Loucy (cell line): ENCODE measurements around the gene CERS5.

ENCODE experiments used
- H2AFZ ChIP-seq: fragments of 200-600 bp; sonication (generic); 2 replicates; pipeline ENCODE4 v1.6.0; 2016; ENCODE audit warnings: antibody characterized with exemption, mild to moderate bottlenecking, low read length, moderate library complexity
- H3F3A ChIP-seq: fragments of 200-600 bp; 2 replicates; pipeline ENCODE4 v1.6.0; 2016; ENCODE audit warnings: antibody characterized with exemption, low read depth, mild to moderate bottlenecking
- H3K27me3 ChIP-seq: fragments of 200-600 bp; sonication (generic); 2 replicates; pipeline ENCODE4 v1.6.1; 2014; ENCODE audit warnings: low read length, mild to moderate bottlenecking; ENCODE audit not compliant: insufficient read depth, poor library complexity, severe bottlenecking
- H3K36me3 ChIP-seq: fragments of 200-600 bp; sonication (generic); 2 replicates; pipeline ENCODE4 v1.6.1; 2016; ENCODE audit warnings: low read length; ENCODE audit not compliant: insufficient read depth
- H3K4me1 ChIP-seq: fragments of 200-600 bp; sonication (generic); 2 replicates; pipeline ENCODE4 v1.5.1; 2014; ENCODE audit warnings: low read length, mild to moderate bottlenecking; ENCODE audit not compliant: insufficient read depth, poor library complexity, severe bottlenecking
- H3K4me2 ChIP-seq: fragments of 200-600 bp; sonication (generic); 2 replicates; pipeline ENCODE4 v1.6.0; 2014; ENCODE audit warnings: antibody characterized with exemption, low read length, low read depth, mild to moderate bottlenecking; ENCODE audit not compliant: poor library complexity, severe bottlenecking
- H3K4me3 ChIP-seq: fragments of 200-600 bp; sonication (generic); 2 replicates; pipeline ENCODE4 v1.5.1; 2014; ENCODE audit warnings: low read length, mild to moderate bottlenecking, mixed read lengths; ENCODE audit not compliant: poor library complexity, severe bottlenecking
- H3K79me2 ChIP-seq: fragments of 200-600 bp; sonication (generic); 2 replicates; pipeline ENCODE4 v1.6.1; 2014; ENCODE audit warnings: low read length; ENCODE audit not compliant: insufficient read depth
- H3K9ac ChIP-seq: fragments of 200-600 bp; sonication (generic); 2 replicates; pipeline ENCODE4 v1.6.0; 2014; ENCODE audit warnings: mild to moderate bottlenecking, low read depth, low read length, moderate library complexity; ENCODE audit not compliant: poor library complexity, severe bottlenecking
- H3K9me2 ChIP-seq: fragments of 200-600 bp; sonication (generic); replicated peaks from 2 replicates; pipeline ENCODE4 v1.6.1; 2016; ENCODE audit warnings: low read depth, low read length, mixed read lengths
- H3K9me3 ChIP-seq: fragments of 200-600 bp; sonication (generic); 2 replicates; pipeline ENCODE4 v1.6.1; 2014; ENCODE audit warnings: mild to moderate bottlenecking, antibody characterized with exemption, low read length, low read depth; ENCODE audit not compliant: insufficient read depth
- H4K20me1 ChIP-seq: fragments of 200-600 bp; sonication (generic); 2 replicates; pipeline ENCODE4 v1.6.0; 2014; ENCODE audit warnings: antibody characterized with exemption, low read length, mild to moderate bottlenecking; ENCODE audit not compliant: insufficient read depth, poor library complexity, severe bottlenecking
- CTCF ChIP-seq: fragments of 200-600 bp; sonication (generic); conservative IDR thresholded peaks from 2 replicates; pipeline ENCODE4 v1.5.1; 2014; ENCODE audit warnings: mild to moderate bottlenecking, antibody characterized with exemption, low read length
- EZH2phosphoT487 ChIP-seq: fragments of 200-600 bp; IDR thresholded peaks from 2 replicates; pipeline ENCODE4 v1.6.1; 2018; ENCODE audit warnings: antibody characterized with exemption, mild to moderate bottlenecking, moderate library complexity, borderline replicate concordance

The CERS5 gene

DNA sequence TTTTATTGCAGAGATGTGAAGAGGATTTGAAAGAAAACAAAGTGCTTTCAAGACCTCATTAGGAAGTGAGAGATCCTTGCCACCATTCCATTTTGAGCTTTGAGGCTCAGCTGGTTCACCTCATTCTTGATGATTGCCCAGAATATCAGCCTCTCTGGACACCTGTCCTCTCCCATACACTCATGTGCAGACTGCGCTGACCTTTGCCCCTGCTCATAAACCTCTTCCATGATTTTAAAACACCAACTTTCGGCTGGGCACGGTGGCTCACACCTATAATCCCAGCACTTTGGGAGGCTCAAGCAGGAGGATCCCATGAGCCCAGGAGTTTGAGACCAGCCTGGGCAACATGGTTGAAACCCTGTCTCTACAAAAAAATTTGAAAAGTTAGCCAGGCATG is 46.2 kb downstream of the CERS5 start:
- Histone ChIP-seq H3F3A (peaks cover 3% of the 10 kb centered on the region; the same call in 1 of the 2 replicates), H3K36me3 (peaks cover 19% of the 10 kb centered on the region; the same call in 1 of the 2 replicates), H3K9ac (no peak overlapping the region), H3K9me2 (no peaks in the 10 kb centered on the region), H3K4me3 (no peak overlapping the region), H2AFZ (no peak overlapping the region), H3K4me2 (no peak overlapping the region), H4K20me1 (peaks cover 6% of the 10 kb centered on the region), H3K9me3 (no peaks in the 10 kb centered on the region), H3K4me1 (peaks cover 26% of the 10 kb centered on the region), H3K27me3 (no peaks in the 10 kb centered on the region), H3K79me2 (peaks cover 39% of the 10 kb centered on the region)
- no peak for TF ChIP-seq EZH2phosphoT487
- TF ChIP-seq CTCF: no peak

DNA sequence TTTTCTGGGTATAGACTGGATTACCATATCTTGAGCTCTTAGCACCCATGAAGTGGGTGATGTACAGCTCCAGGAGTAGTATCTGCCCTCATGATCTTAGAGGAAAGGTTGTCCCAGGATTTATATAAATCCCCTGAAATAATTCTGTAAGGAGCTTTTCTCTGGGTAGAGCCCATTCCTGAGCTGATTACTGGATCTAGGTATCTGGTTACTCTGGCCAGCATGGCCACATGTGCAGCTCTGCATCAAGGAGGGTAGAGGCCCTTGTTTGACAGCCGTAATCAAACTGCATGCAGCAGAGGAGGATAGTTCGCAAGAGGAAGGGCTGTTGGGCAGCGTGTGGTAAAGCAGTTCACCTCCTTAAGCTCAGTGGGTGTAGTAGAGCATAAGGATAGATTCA is 46.6 kb downstream of the CERS5 start:
- Histone ChIP-seq H3K9me2 (no peaks in the 10 kb centered on the region), H3K4me3 (no peak overlapping the region), H3K4me1 (peaks cover 26% of the 10 kb centered on the region), H2AFZ (no peak overlapping the region), H3K79me2 (peaks cover 44% of the 10 kb centered on the region), H3K36me3 (peaks cover 19% of the 10 kb centered on the region; the same call in 1 of the 2 replicates), H3K9me3 (no peaks in the 10 kb centered on the region), H3F3A (peaks cover 3% of the 10 kb centered on the region; the same call in 1 of the 2 replicates), H3K9ac (no peak overlapping the region), H4K20me1 (peaks cover 6% of the 10 kb centered on the region), H3K27me3 (no peaks in the 10 kb centered on the region), H3K4me2 (no peak overlapping the region)
- TF ChIP-seq EZH2phosphoT487: no peak
- TF ChIP-seq CTCF: no peak

- Histone ChIP-seq H3K27me3 (no peaks in the 10 kb centered on the region), H4K20me1 (peaks cover 6% of the 10 kb centered on the region), H3K79me2 (peaks cover 54% of the 10 kb centered on the region), H2AFZ (no peak overlapping the region), H3K9me2 (no peaks in the 10 kb centered on the region), H3F3A (no peaks in the 10 kb centered on the region), H3K4me2 (no peak overlapping the region), H3K4me1 (peaks cover 16% of the 10 kb centered on the region), H3K4me3 (no peak overlapping the region), H3K9ac (no peak overlapping the region), H3K9me3 (no peaks in the 10 kb centered on the region), H3K36me3 (peaks cover 19% of the 10 kb centered on the region; the same call in 1 of the 2 replicates)
- TF ChIP-seq EZH2phosphoT487 (no peak), CTCF (no peak)
Observed at GRCh38 chr12:50119387-50119786, 47.8 kb downstream of the CERS5 start.
